Heart left ventricle (tissue), 16 donors: Measurements from ENCODE around the gene TDRD10. TPM values are rescaled to one million over a fixed set of nuclear protein-coding genes. Genes with fewer than 3 reads are reported as not detected.
A peak's percentile ranks its signal among the peaks of the same experiment; 100 is the strongest.

Experiments
- ATAC-seq, 4 donors: fragments of 200-7000 bp; cut with Tn5 transposase; one replicate each; pipeline ENCODE4 v1.9.1; 2020 to 2022; ENCODE audit warnings: moderate library complexity in 4 of 4, mild to moderate bottlenecking in 3 of 4, moderate number of reproducible peaks in 1 of 4
- DNase-seq, 5 donors: peaks; one replicate each; pipeline ENCODE4 v3.0.0-alpha.2; 2020
- H3K27ac ChIP-seq, 12 donors: fragments of 200-600 bp; sonication (generic) in 4 of 12; one replicate each; pipeline versions ENCODE4 v1.5.0 to v1.8.0; 2016 to 2022; ENCODE audit warnings: mild to moderate bottlenecking in 2 of 12
- H3K27me3 ChIP-seq, 9 donors: fragments of 200-600 bp; sonication (generic) in 2 of 9; one replicate each; pipeline versions ENCODE4 v1.5.1 to v1.8.0; 2016 to 2022; ENCODE audit warnings: mild to moderate bottlenecking in 3 of 9
- H3K36me3 ChIP-seq, 9 donors: fragments of 200-600 bp; sonication (generic) in 2 of 9; one replicate each; pipeline versions ENCODE4 v1.5.0 to v1.8.0; 2018 to 2022; ENCODE audit warnings: mild to moderate bottlenecking in 2 of 9
- H3K4me1 ChIP-seq, 12 donors: fragments of 200-600 bp; sonication (generic) in 4 of 12; one replicate each; pipeline versions ENCODE4 v1.5.0 to v1.8.0; 2016 to 2022; ENCODE audit warnings: mild to moderate bottlenecking in 3 of 12
- H3K4me3 ChIP-seq, 12 donors: fragments of 200-600 bp; sonication (generic) in 4 of 12; one replicate each; pipeline versions ENCODE4 v1.5.0 to v1.8.0; 2017 to 2022; ENCODE audit warnings: mild to moderate bottlenecking in 9 of 12, moderate library complexity in 4 of 12
- H3K9me3 ChIP-seq, 12 donors: fragments of 200-600 bp; sonication (generic) in 4 of 12; one replicate each; pipeline versions ENCODE4 v1.5.0 to v1.8.0; 2016 to 2022; ENCODE audit warnings: mild to moderate bottlenecking in 1 of 12
- POLR2A ChIP-seq, 2 donors: fragments of 450-650 bp; IDR thresholded peaks; one replicate each; pipeline ENCODE4 v1.6.1; 2017; ENCODE audit warnings: antibody characterized with exemption in 2 of 2, mild to moderate bottlenecking in 2 of 2, moderate library complexity in 2 of 2
- WGBS, 4 donors: extraction: QIAGEN DNeasy Blood & Tissue Kit in 2 of 4; methylation state at CpG; one replicate each; pipeline versions ENCODE4 v1.1.5 to v1.1.7; 2013 to 2018; 5-methylcytosine and 5-hydroxymethylcytosine counted together
- intact Hi-C, 10 donors: fragments of 100-400 bp; cut with DNase I; formaldehyde crosslinking; loops; one replicate each; pipeline versions ENCODE4 v1.11.1 to v1.14.2; 2022
- polyA plus RNA-seq, 2 donors: library from polyadenylated mRNA; stranded (reverse); fragments of 200-250 nt; gene quantifications; one replicate each; pipeline ENCODE4 v1.2.3, GENCODE V29; 2013
- total RNA-seq, 9 donors: library from RNA; depleted of rRNA in 2 of 9; stranded (reverse); fragments of >200 nt in 2 of 9; fragmentation: NEBNext Ultra II Directional in 3 of 9; extraction: Animal tissue kit (Norgen Biotek cat#: 25700) in 3 of 9; gene quantifications; one replicate each; pipeline versions ENCODE4 v1.1.0 to v1.2.4, GENCODE V29; 2016 to 2023
- TF ChIP-seq, protein P1 (sequence below), 12 donors: fragments of 200-600 bp; sonication (generic) in 4 of 12; IDR thresholded peaks; one replicate each; pipeline versions ENCODE4 v1.5.0 to v1.8.0; 2018 to 2022; ENCODE audit warnings: antibody characterized with exemption in 12 of 12, mild to moderate bottlenecking in 5 of 12
- donor health status: ischemic (EF 13 %, LVEDD 7.1; RV severe dilation, severe dysfunction).
- donor health status: healthy with polysubstance abuse.
- donor health status: DM: no; HTN: yes; CAD: no.
- donor health status: DM: no; HTN: no; CAD: no.
- donor health status: ischemic (EF 25% LVEDD 6.9; RV normal size, moderate dysfunction).
- donor health status: ischemic (EF 25% LVEDD 5.7; RV mildly dilated, moderate dysfunction).
- donor health status: healthy.
- donor health status: DM: yes; HTN: yes; CAD: no.
- donor health status: ischemic (EF 35%, LVEDD 5.7; RV mildly dilated, moderate dysfunction).
- donor health status: nonischemic (EF 11% LVEDD 7.7; RV severe dilation, severe dysfunction).
- donor health status: DM: yes; HTN: yes; CAD: no.
- donor health status: PGD.
- donor health status: ischemic (EF 29% LVEDD 5.4; RV normal size, mild dysfunction).
- donor health status: nonischemic (EF 23%, LVEDD 6.1; RV moderate dilation, normal function).

Gene TDRD10
- total and polyA plus RNA-seq, 11 donors, result 0.71 to 3.4 (median 1.9) TPM

DNA sequence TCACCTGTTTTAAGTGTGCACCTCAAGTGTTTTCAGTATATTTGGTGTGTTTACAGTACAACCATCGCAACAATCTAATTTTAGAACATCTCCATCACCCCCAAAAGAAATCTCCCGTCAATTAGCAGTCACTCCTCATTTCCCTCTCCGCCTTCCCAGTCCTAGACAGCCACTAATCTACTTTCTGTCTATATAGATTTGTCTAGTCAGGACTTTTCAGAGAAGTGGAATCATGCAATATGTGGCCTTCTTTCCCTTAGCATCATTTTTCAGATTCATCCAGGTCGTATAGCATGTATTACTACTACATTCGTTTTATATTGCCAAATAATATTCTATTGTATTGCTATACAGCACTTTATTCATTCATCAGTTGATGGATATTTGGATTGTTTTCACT is 1.9 kb downstream of the TDRD10 start:
- intact Hi-C loops, result loop anchor here in 1 of 10 donors (2.0 kb wide), 1 partner anchor 19 kb away; no protein-coding TSS in a partner anchor
- Histone ChIP-seq H3K4me3 (no peak overlapping the region), H3K27ac (no peak overlapping the region), H3K27me3 (peaks cover 0 to 55% (median 23%) of the 10 kb centered on the region in 9 donors), H3K9me3 (peaks cover 0 to 16% (median 0%) of the 10 kb centered on the region in 12 donors), H3K4me1 (peaks cover 0 to 20% (median 0%) of the 10 kb centered on the region in 12 donors), H3K36me3 (peaks cover 0 to 4% (median 0%) of the 10 kb centered on the region in 9 donors)
- no peak for DNase-seq
- TF ChIP-seq, protein P1, sequence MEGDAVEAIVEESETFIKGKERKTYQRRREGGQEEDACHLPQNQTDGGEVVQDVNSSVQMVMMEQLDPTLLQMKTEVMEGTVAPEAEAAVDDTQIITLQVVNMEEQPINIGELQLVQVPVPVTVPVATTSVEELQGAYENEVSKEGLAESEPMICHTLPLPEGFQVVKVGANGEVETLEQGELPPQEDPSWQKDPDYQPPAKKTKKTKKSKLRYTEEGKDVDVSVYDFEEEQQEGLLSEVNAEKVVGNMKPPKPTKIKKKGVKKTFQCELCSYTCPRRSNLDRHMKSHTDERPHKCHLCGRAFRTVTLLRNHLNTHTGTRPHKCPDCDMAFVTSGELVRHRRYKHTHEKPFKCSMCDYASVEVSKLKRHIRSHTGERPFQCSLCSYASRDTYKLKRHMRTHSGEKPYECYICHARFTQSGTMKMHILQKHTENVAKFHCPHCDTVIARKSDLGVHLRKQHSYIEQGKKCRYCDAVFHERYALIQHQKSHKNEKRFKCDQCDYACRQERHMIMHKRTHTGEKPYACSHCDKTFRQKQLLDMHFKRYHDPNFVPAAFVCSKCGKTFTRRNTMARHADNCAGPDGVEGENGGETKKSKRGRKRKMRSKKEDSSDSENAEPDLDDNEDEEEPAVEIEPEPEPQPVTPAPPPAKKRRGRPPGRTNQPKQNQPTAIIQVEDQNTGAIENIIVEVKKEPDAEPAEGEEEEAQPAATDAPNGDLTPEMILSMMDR (IDR thresholded peaks at IDR 0.05), result no peak
- TF ChIP-seq POLR2A (IDR thresholded peaks at IDR 0.05), result no peak
- ATAC-seq, result no peak
- WGBS, 4 donors, result 76 to 77% (median 76%) methylated on average over 5 of the region's 5 CpGs

DNA sequence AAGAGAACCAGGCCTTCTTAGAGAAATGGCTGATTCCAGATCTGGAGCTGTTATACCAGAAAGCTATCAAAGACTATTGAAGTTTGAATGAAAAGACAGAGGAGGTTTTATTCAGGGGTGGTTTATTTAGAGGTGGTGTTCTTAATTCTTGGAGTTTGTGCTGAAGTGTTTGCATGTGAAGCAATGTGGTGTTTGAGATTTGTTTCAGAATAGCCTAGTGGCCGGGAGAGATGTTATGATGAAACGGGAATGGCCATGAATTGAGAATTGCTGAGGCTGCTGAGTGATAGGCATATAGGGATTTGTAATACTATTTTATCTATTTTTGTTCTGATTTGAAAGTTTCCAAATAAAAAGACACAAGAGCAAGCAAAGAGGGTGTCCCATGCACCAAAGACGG is 10.7 kb downstream of the TDRD10 start:
- TF ChIP-seq, protein P1 (IDR thresholded peaks at IDR 0.05), result no peak
- TF ChIP-seq POLR2A (IDR thresholded peaks at IDR 0.05), result no peak
- no peaks in the 10 kb centered on the region for H3K9me3 ChIP-seq
- ATAC-seq (no peak), DNase-seq (no peak)
- no peak overlapping the region for H3K4me3 ChIP-seq
- no peaks in the 10 kb centered on the region for H3K4me1 ChIP-seq
- H3K36me3 ChIP-seq, result peaks cover 0 to 3% (median 0%) of the 10 kb centered on the region in 9 donors
- intact Hi-C loops, result no loop called here
- WGBS, 4 donors, result 84 to 94% (median 87%) methylated on average over 3 of the region's 3 CpGs
- no peak overlapping the region for H3K27ac ChIP-seq
- no peaks in the 10 kb centered on the region for H3K27me3 ChIP-seq

DNA sequence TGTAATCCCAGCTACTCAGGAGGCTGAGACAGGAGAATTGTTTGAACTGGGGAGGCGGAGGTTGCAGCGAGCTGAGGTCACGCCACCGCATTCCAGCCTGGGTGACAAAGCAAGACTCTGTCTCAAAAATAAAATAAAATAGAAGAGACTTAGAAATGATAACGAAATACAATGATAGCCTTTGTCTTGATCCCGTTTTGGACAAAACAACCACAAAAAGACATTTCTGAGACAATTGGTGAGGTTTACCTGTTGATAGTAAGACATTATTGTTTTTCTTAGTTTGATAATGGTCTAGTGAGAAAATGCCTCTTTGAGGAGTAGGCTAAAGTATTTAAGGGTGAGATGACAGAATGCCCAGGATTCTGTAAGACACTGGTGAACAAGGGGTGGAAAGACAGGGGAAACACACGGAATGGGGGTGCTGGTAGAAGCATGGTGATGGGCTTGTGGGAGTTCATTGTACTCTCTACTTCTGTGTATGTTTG is 12.1 kb downstream of the TDRD10 start:
- 89 to 90% (median 89%) methylated on average over 7 of the region's 7 CpGs for WGBS, 4 donors
- no peak for TF ChIP-seq POLR2A (IDR thresholded peaks at IDR 0.05)

DNA sequence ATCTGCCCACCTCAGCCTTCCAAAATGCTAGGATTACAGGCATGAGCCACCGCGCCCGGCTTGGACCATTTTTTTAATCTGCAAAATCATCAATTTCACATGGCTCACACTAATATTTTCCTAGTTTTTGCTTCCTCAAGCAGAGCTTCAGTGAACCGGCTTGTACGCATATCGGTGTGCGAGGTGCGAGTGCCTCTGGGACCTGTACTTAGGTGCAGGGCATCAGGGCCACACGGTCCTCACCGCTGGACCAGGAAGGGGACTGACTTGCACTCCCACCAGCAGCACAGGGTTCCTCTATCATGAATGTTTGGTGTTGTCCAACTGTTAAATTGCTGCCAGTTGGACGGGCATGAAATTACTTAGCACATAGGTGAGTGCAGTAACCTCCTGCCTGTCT is 15.6 kb downstream of the TDRD10 start:
- no peaks in the 10 kb centered on the region for H3K36me3 ChIP-seq
- H3K27me3 ChIP-seq, result no peaks in the 10 kb centered on the region
- H3K27ac ChIP-seq, result no peak overlapping the region
- no peak for DNase-seq
- TF ChIP-seq, protein P1 (IDR thresholded peaks at IDR 0.05), result no peak
- no peak for TF ChIP-seq POLR2A (IDR thresholded peaks at IDR 0.05)
- intact Hi-C loops, result no loop called here
- H3K4me1 ChIP-seq, result peaks cover 0 to 34% (median 20%) of the 10 kb centered on the region in 12 donors
- 88 to 97% (median 96%) methylated on average over 11 of the region's 11 CpGs for WGBS, 4 donors
- no peak overlapping the region for H3K4me3 ChIP-seq
- no peaks in the 10 kb centered on the region for H3K9me3 ChIP-seq
- ATAC-seq, result no peak

More for the DNA sequence above, 12.1 kb downstream of the TDRD10 start:
- no peaks in the 10 kb centered on the region for H3K36me3 ChIP-seq
- intact Hi-C loops, result no loop called here
- H3K9me3 ChIP-seq, result no peaks in the 10 kb centered on the region
- no peak overlapping the region for H3K4me3 ChIP-seq
- H3K27me3 ChIP-seq, result no peaks in the 10 kb centered on the region
- H3K27ac ChIP-seq, result no peak overlapping the region
- H3K4me1 ChIP-seq, result peaks cover 0 to 6% (median 0%) of the 10 kb centered on the region in 12 donors
- no peak for ATAC-seq
- DNase-seq, result no peak

DNA sequence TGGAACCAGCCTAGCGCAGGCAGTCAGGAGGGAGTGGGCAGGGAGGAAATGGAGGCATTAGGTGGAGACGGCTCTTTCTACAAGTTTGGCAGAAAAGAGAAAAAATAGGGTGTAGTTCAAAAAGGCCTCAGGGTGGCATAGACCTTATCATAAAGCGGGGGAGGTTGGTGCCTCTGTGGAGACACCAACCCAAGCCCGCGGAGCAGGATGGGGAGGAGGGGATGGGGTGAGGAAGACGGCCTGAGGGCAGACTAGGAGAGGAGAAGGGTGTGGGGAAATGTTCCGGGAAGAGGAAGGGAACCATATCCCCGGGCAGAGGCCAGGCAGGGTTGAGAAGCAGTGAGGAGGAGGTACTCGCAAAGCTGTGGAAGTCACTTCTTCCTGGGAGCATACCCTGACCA is 17.6 kb downstream of the TDRD10 start:
- Histone ChIP-seq H3K9me3 (no peaks in the 10 kb centered on the region), H3K36me3 (peaks cover 0 to 10% (median 0%) of the 10 kb centered on the region in 9 donors), H3K27me3 (no peaks in the 10 kb centered on the region), H3K4me3 (no peak overlapping the region), H3K27ac (peak overlapping the region in 4 of 12 donors; percentile 9 to 60 (median 15)), H3K4me1 (peaks cover 0 to 34% (median 20%) of the 10 kb centered on the region in 12 donors)
- ATAC-seq (peak in 2 of 4 donors; percentile 51 to 58), DNase-seq (peak in 1 of 5 donors; percentile 34)
- intact Hi-C loops, result no loop called here
- TF ChIP-seq POLR2A (IDR thresholded peaks at IDR 0.05), result no peak
- TF ChIP-seq, protein P1 (IDR thresholded peaks at IDR 0.05), result no peak
- 60 to 71% (median 71%) methylated on average over 9 of the region's 9 CpGs for WGBS, 4 donors
